ENCODE data around the gene COL5A3.

COL5A3 gene

GRCh38 chr19:9966448-9966847, 43.9 kb downstream of the COL5A3 start:
- Histone ChIP-seq H3K27me3 (peaks cover 13% of the 10 kb centered on the region), H3K4me3 (ENCODE audit: low read depth, low read length) (no peak overlapping the region)
- DNase-seq = no peak

GRCh38 chr19:9966024-9966423, 44.3 kb downstream of the COL5A3 start:
- H3K27me3 ChIP-seq = peaks cover 13% of the 10 kb centered on the region
- no peaks in the 10 kb centered on the region for H3K4me1 ChIP-seq
- no peaks in the 10 kb centered on the region for H3K36me3 ChIP-seq
- H3K4me3 ChIP-seq (ENCODE audit: low read depth, low read length) = no peak overlapping the region
- no peaks in the 10 kb centered on the region for H3K9me3 ChIP-seq
- no peak for TF ChIP-seq CTCF (IDR thresholded peaks at IDR 0.05; ENCODE audit: low read depth, low read length)
- no peak for DNase-seq

More at GRCh38 chr19:9966448-9966847, 43.9 kb downstream of the COL5A3 start:
- H3K9me3 ChIP-seq = no peaks in the 10 kb centered on the region
- no peak for TF ChIP-seq CTCF (IDR thresholded peaks at IDR 0.05; ENCODE audit: low read depth, low read length)
- no peaks in the 10 kb centered on the region for H3K4me1 ChIP-seq
- no peaks in the 10 kb centered on the region for H3K36me3 ChIP-seq

GRCh38 chr19:9962623-9963290, 47.5 kb downstream of the COL5A3 start:
- H3K4me3 ChIP-seq (ENCODE audit: low read depth, low read length) = no peak overlapping the region
- H3K36me3 ChIP-seq = no peaks in the 10 kb centered on the region
- H3K27me3 ChIP-seq = peaks cover 13% of the 10 kb centered on the region
- no peak for TF ChIP-seq CTCF (IDR thresholded peaks at IDR 0.05; ENCODE audit: low read depth, low read length)
- H3K9me3 ChIP-seq = no peaks in the 10 kb centered on the region; the same call in 1 of the 2 replicates
- no peak for DNase-seq
- no peaks in the 10 kb centered on the region for H3K4me1 ChIP-seq

- no peaks in the 10 kb centered on the region for H3K36me3 ChIP-seq
- no peaks in the 10 kb centered on the region for H3K4me1 ChIP-seq
- TF ChIP-seq CTCF (IDR thresholded peaks at IDR 0.05; ENCODE audit: low read depth, low read length) = no peak
- no peak overlapping the region for H3K4me3 ChIP-seq (ENCODE audit: low read depth, low read length)
- peaks cover 6% of the 10 kb centered on the region; the same call in 1 of the 2 replicates for H3K27me3 ChIP-seq
- H3K9me3 ChIP-seq = no peaks in the 10 kb centered on the region; the same call in 1 of the 2 replicates
- DNase-seq = no peak
Observed at GRCh38 chr19:9961103-9961502, 49.2 kb downstream of the COL5A3 start.

- no peaks in the 10 kb centered on the region for H3K27me3 ChIP-seq
- no peaks in the 10 kb centered on the region for H3K36me3 ChIP-seq
- H3K9me3 ChIP-seq = no peaks in the 10 kb centered on the region; the same call in 1 of the 2 replicates
- no peak overlapping the region for H3K4me3 ChIP-seq (ENCODE audit: low read depth, low read length)
- H3K4me1 ChIP-seq = no peaks in the 10 kb centered on the region
- no peak for DNase-seq
- no peak for TF ChIP-seq CTCF (IDR thresholded peaks at IDR 0.05; ENCODE audit: low read depth, low read length)
Observed at GRCh38 chr19:9958379-9958821, 51.9 kb downstream of the COL5A3 start.

GRCh38 chr19:9956956-9957355, 53.3 kb downstream of the COL5A3 start:
- H3K4me1 ChIP-seq = no peaks in the 10 kb centered on the region
- no peak for TF ChIP-seq CTCF (IDR thresholded peaks at IDR 0.05; ENCODE audit: low read depth, low read length)
- H3K27me3 ChIP-seq = no peaks in the 10 kb centered on the region
- DNase-seq = no peak
- no peaks in the 10 kb centered on the region for H3K36me3 ChIP-seq
- H3K4me3 ChIP-seq (ENCODE audit: low read depth, low read length) = no peak overlapping the region
- H3K9me3 ChIP-seq = no peaks in the 10 kb centered on the region; the same call in 1 of the 2 replicates
